ENCODE results near the gene TUBB4A.
"Not testable (repeated sequence)": the region's sequence is repeated elsewhere in the genome, so short reads cannot be mapped to it uniquely, and the experiment has no call there.

GRCh38 chr19:6508028-6508771, 6.1 kb upstream of the TUBB4A start:
- not testable (repeated sequence) for TF ChIP-seq POLR2A, POLR2AphosphoS5 (IDR thresholded peaks at IDR 0.05)
- TF ChIP-seq, protein P1, sequence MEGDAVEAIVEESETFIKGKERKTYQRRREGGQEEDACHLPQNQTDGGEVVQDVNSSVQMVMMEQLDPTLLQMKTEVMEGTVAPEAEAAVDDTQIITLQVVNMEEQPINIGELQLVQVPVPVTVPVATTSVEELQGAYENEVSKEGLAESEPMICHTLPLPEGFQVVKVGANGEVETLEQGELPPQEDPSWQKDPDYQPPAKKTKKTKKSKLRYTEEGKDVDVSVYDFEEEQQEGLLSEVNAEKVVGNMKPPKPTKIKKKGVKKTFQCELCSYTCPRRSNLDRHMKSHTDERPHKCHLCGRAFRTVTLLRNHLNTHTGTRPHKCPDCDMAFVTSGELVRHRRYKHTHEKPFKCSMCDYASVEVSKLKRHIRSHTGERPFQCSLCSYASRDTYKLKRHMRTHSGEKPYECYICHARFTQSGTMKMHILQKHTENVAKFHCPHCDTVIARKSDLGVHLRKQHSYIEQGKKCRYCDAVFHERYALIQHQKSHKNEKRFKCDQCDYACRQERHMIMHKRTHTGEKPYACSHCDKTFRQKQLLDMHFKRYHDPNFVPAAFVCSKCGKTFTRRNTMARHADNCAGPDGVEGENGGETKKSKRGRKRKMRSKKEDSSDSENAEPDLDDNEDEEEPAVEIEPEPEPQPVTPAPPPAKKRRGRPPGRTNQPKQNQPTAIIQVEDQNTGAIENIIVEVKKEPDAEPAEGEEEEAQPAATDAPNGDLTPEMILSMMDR (IDR thresholded peaks at IDR 0.05), result not testable (repeated sequence)
